Spinal cord (tissue), 10 donors: ENCODE measurements around the gene COX4I1. TPM values are rescaled to one million over a fixed set of nuclear protein-coding genes. Genes with fewer than 3 reads are reported as not detected.
A peak's percentile ranks its signal among the peaks of the same experiment; 100 is the strongest.

Experiments
- DNase-seq, 6 donors: peaks; one replicate each; pipeline versions ENCODE4 v3.0.0 to v3.0.0-alpha.2; 2013 to 2015; ENCODE audit warnings: low spot score in 6 of 6, low read depth in 4 of 6
- H3K27ac ChIP-seq: one replicate; pipeline ENCODE4 v1.5.1; 2013; ENCODE audit warnings: low read depth, low read length, control low read depth
- H3K27me3 ChIP-seq: one replicate; pipeline ENCODE4 v1.6.1; 2013; ENCODE audit warnings: low read length; ENCODE audit not compliant: control insufficient read depth, insufficient read depth
- H3K36me3 ChIP-seq: one replicate; pipeline ENCODE4 v1.6.1; 2013; ENCODE audit warnings: low read length; ENCODE audit not compliant: control insufficient read depth, insufficient read depth
- H3K4me1 ChIP-seq: one replicate; pipeline ENCODE4 v1.6.1; 2013; ENCODE audit warnings: low read length; ENCODE audit not compliant: control insufficient read depth, insufficient read depth
- H3K4me3 ChIP-seq: one replicate; pipeline ENCODE4 v1.5.1; 2013; ENCODE audit warnings: low read depth, low read length, control low read depth
- H3K9me3 ChIP-seq: one replicate; pipeline ENCODE4 v1.6.1; 2013; ENCODE audit warnings: low read length; ENCODE audit not compliant: control insufficient read depth, insufficient read depth
- WGBS: methylation state at CpG from one replicate; pipeline ENCODE4 v1.1.5; 2013; ENCODE audit warnings: missing lambda C conversion rate; ENCODE audit not compliant: insufficient coverage; 5-methylcytosine and 5-hydroxymethylcytosine counted together
- polyA plus RNA-seq, 2 donors: library from polyadenylated mRNA; unstranded; fragments of 120-200 nt; gene quantifications; one replicate each; pipeline ENCODE4 v1.2.1, GENCODE V29; 2013; ENCODE audit not compliant: insufficient read length in 2 of 2
- small RNA-seq: library from RNA; depleted of rRNA; stranded (forward); fragments of <200 nt; gene quantifications from one replicate; pipeline ENCODE3, GENCODE V24; 2014; ENCODE audit warnings: low replicate concordance
- total RNA-seq, 2 donors: library from RNA; depleted of rRNA in 1 of 2; stranded (reverse); fragments of 120-200 nt in 1 of 2; fragments of >200 nt in 1 of 2; gene quantifications; one replicate each; pipeline versions ENCODE4 v1.2.3 to v1.2.4, GENCODE V29; 2013 to 2014
- donor health status: healthy.

The COX4I1 gene
- total and polyA plus RNA-seq, 4 donors, result 212 to 556 (median 515) TPM

- Histone ChIP-seq H3K27ac (no peak overlapping the region), H3K9me3 (no peaks in the 10 kb centered on the region), H3K4me3 (no peak overlapping the region), H3K4me1 (no peaks in the 10 kb centered on the region), H3K36me3 (no peaks in the 10 kb centered on the region), H3K27me3 (no peaks in the 10 kb centered on the region)
- no peak for DNase-seq
- WGBS, result 95% methylated on average over 4 of the region's 5 CpGs
Observed at GRCh38 chr16:85850344-85850880, 50.9 kb downstream of the COX4I1 start.

GRCh38 chr16:85851034-85851785, 51.7 kb downstream of the COX4I1 start:
- DNase-seq, result peak in 1 of 6 donors; percentile 29
- H3K4me1 ChIP-seq, result no peaks in the 10 kb centered on the region
- no peak overlapping the region for H3K27ac ChIP-seq
- no peaks in the 10 kb centered on the region for H3K36me3 ChIP-seq
- H3K9me3 ChIP-seq, result no peaks in the 10 kb centered on the region
- 88% methylated on average over 10 of the region's 15 CpGs for WGBS
- H3K4me3 ChIP-seq, result no peak overlapping the region
- no peaks in the 10 kb centered on the region for H3K27me3 ChIP-seq

GRCh38 chr16:85853547-85854545, 54.4 kb downstream of the COX4I1 start:
- no peaks in the 10 kb centered on the region for H3K36me3 ChIP-seq
- no peaks in the 10 kb centered on the region for H3K9me3 ChIP-seq
- H3K4me3 ChIP-seq, result no peak overlapping the region
- H3K27me3 ChIP-seq, result no peaks in the 10 kb centered on the region
- peak overlapping the region; percentile 29 for H3K27ac ChIP-seq
- DNase-seq, result peak in 4 of 6 donors; percentile 5 to 88 (median 26)
- WGBS, result 69% methylated on average over 9 of the region's 16 CpGs
- no peaks in the 10 kb centered on the region for H3K4me1 ChIP-seq

GRCh38 chr16:85854935-85855334, 55.4 kb downstream of the COX4I1 start:
- H3K9me3 ChIP-seq, result no peaks in the 10 kb centered on the region
- DNase-seq, result no peak
- H3K4me3 ChIP-seq, result no peak overlapping the region
- no peak overlapping the region for H3K27ac ChIP-seq
- no peaks in the 10 kb centered on the region for H3K27me3 ChIP-seq
- WGBS, result 100% methylated on average over 1 of the region's 1 CpG
- H3K4me1 ChIP-seq, result no peaks in the 10 kb centered on the region
- H3K36me3 ChIP-seq, result no peaks in the 10 kb centered on the region

- H3K4me1 ChIP-seq, result no peaks in the 10 kb centered on the region
- no peak overlapping the region for H3K4me3 ChIP-seq
- no peaks in the 10 kb centered on the region for H3K27me3 ChIP-seq
- no peak for DNase-seq
- no peaks in the 10 kb centered on the region for H3K36me3 ChIP-seq
- H3K9me3 ChIP-seq, result no peaks in the 10 kb centered on the region
- 91% methylated on average over 5 of the region's 6 CpGs for WGBS
- H3K27ac ChIP-seq, result no peak overlapping the region
Observed at GRCh38 chr16:85856079-85856478, 56.6 kb downstream of the COX4I1 start.

- Histone ChIP-seq H3K4me1 (no peaks in the 10 kb centered on the region), H3K9me3 (no peaks in the 10 kb centered on the region), H3K4me3 (no peak overlapping the region), H3K27me3 (no peaks in the 10 kb centered on the region), H3K36me3 (no peaks in the 10 kb centered on the region), H3K27ac (no peak overlapping the region)
- 69% methylated on average over 1 of the region's 5 CpGs for WGBS
- DNase-seq, result no peak
Observed at GRCh38 chr16:85856585-85856984, 57.1 kb downstream of the COX4I1 start.

Small RNA genes lying within 50 kb of the gene (small RNA-seq; reads per million reads assigned to genes)
- gene RNU1-103P, result not detected

Other genes with a start within 250 kb of the COX4I1 start
- 10 to 100 TPM; 20.3 to 23.1 TPM for gene GSE1, start 186.4 kb upstream of the COX4I1 start, total RNA-seq
- 10 to 100 TPM; 38.4 to 40.6 TPM for gene GSE1, start 186.4 kb upstream of the COX4I1 start, polyA plus RNA-seq
- 1 to 10 TPM; 5.4 to 8.9 TPM for gene GINS2, start 110.7 kb upstream of the COX4I1 start, total RNA-seq
- gene GINS2, start 110.7 kb upstream of the COX4I1 start, polyA plus RNA-seq, result 10 to 100 TPM; 12.0 to 13.6 TPM
- 1 to 10 TPM; 1.8 to 2.5 TPM for gene C16orf74, start 48.6 kb upstream of the COX4I1 start, total RNA-seq
- gene C16orf74, start 48.6 kb upstream of the COX4I1 start, polyA plus RNA-seq, result 1 to 10 TPM; 3.2 to 4.8 TPM
- gene EMC8, start 151 bp upstream of the COX4I1 start, total RNA-seq, result 10 to 100 TPM; 13.0 to 28.4 TPM
- 10 to 100 TPM; 35.2 to 40.5 TPM for gene EMC8, start 151 bp upstream of the COX4I1 start, polyA plus RNA-seq
- gene IRF8, start 99.5 kb downstream of the COX4I1 start, total RNA-seq, result 10 to 100 TPM; 15.4 to 20.5 TPM
- 10 to 100 TPM in 1 of 2 donors, 1 to 10 TPM in 1; 9.0 to 15.0 TPM for gene IRF8, start 99.5 kb downstream of the COX4I1 start, polyA plus RNA-seq